HG03135 (cell line): ENCODE results near the gene SPATS2.

Source experiments
- ATAC-seq: cut with Tn5 transposase; IDR thresholded peaks from one replicate; pipeline ENCODE4 v1.9.1; 2021; ENCODE audit warnings: mild to moderate bottlenecking, moderate library complexity; ENCODE audit not compliant: unreplicated experiment

SPATS2 gene

DNA sequence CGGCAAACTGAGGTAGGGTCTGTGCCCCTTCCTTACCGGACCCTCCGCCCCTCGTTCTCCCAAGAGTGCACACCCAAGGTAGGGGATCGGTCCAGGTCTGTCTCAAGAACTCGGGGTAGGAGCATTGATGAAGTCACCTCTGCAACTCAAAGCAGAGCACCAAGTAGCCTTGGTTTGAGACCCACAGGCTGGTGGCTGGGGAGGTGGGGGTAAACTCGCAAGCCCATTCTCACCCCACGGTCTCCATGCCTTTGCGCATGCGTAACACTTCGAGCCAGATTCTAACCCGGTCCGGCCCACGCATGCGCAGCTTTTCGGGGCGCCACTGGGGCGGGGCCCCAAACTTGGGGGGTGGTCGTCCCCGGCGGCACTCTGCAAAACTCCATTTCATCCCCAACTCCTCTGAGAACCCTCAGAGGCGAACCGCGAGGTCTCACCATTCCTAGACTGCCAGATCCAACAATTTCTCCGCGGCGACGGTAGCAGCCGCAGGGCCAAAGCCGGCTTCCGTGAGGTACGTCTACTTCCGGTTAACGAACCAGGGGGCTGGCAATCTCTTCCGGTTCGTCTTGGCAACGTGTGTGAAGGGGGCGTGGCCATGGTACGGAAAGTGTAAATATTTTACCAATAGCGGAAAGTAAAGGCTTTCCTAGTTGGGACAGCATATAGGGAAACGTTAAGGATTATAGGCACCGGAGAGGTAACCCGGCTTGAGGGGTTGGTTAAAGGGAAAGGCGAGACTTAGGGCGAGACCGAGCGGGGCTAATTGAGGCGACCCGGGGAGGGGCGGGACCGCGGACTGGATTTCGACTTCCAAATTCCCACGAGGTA is 200.6 kb downstream of the SPATS2 start, which contains the start of gene MCRS1:
MCRS1 (minus strand) TSS at position 532 of the 831 bp plus-strand sequence. CDS start 1,411 bp downstream, outside the sequence.
- peak; percentile 79 for ATAC-seq

DNA sequence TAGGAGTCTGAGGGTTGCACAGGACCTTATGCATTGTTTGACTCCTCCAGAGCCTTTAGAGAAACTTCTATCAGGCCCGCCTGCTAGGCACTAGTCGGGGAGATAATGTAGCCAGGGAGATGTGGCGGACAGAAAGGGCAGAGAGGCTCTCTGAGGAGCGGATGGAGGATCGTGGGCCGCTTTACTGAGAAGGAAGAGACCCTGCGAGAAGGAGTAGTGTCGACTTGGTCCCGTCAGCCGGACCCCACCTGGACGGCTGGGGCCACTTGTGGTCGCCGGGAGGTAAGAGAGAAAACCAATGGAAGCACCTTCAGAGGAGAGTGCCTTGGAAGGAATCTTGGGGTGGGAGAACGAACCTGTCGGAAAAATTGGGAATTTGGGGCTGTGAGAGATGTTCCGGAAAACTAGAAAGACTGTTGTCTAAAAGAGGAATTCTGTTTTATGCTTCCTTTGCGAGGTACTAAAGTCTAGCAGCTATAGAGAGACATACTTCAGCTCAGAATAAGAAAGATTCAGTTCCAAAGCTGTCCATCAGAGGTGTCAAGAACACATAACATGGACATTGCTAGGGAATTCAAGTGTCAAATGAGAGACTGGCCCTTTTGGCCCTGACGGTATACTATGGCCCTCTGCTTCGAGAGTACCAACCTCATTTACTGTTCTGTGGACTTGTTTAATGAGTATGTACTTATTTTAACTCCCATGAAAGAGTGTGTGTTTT is 201.3 kb downstream of the SPATS2 start:
- ATAC-seq, result peak; percentile 27
